HEK293 (cell line): ENCODE data around the gene MFSD2B.

Experiments used
- CTCF ChIA-PET: fragments of 350-600 bp; formaldehyde crosslinking; extraction: SDS; loops from one replicate; lab custom pipeline; 2021; ENCODE audit warnings: antibody characterized with exemption; lab: Yijun Ruan, JAX
- POLR2A ChIA-PET: fragments of 300-600 bp; formaldehyde crosslinking; extraction: SDS; loops from one replicate; lab custom pipeline; 2020; ENCODE audit warnings: antibody characterized with exemption, inconsistent platforms; lab: Yijun Ruan, JAX
- H3K27ac ChIP-seq: fragments of 200-500 bp; sonication (Bioruptor generic); 2 replicates; pipeline ENCODE4 v1.5.1; 2014; ENCODE audit warnings: low read depth, low read length, control low read depth, inconsistent platforms; ENCODE audit errors: extremely low read depth
- H3K36me3 ChIP-seq, 2 experiments: fragments of 200-500 bp in 1 of 2; sonication (Bioruptor generic) in 1 of 2; 1 replicate in 1 of 2; 2 replicates in 1 of 2; pipeline ENCODE4 v1.5.1; 2014 to 2017; ENCODE audit warnings: inconsistent platforms in 2 of 2, low read length in 2 of 2; ENCODE audit not compliant: control insufficient read depth in 2 of 2, insufficient read depth in 1 of 2
- H3K4me1 ChIP-seq: fragments of 200-500 bp; sonication (Bioruptor generic); 2 replicates; pipeline ENCODE4 v1.5.1; 2014; ENCODE audit warnings: mild to moderate bottlenecking, low read length, inconsistent platforms; ENCODE audit not compliant: control insufficient read depth, insufficient read depth
- H3K4me3 ChIP-seq: 2 replicates; pipeline ENCODE4 v1.5.1; 2011; ENCODE audit warnings: low read depth, mild to moderate bottlenecking, control low read depth, low read length, moderate library complexity
- H3K9me3 ChIP-seq: fragments of 200-500 bp; sonication (Bioruptor generic); 2 replicates; pipeline ENCODE4 v1.5.1; 2014; ENCODE audit warnings: low read depth, low read length, inconsistent platforms; ENCODE audit not compliant: control insufficient read depth, insufficient read depth
- EGR2 ChIP-seq: fragments of 450-650 bp; formaldehyde crosslinking; IDR thresholded peaks from 2 replicates; pipeline ENCODE4 v1.5.1; 2016; ENCODE audit warnings: low read depth, missing biosample characterization, missing genetic modification characterization
- MEIS1 ChIP-seq: sonication (generic); formaldehyde crosslinking; IDR thresholded peaks from 2 replicates; pipeline ENCODE4 v1.8.1; 2022; ENCODE audit warnings: missing genetic modification reagents, mild to moderate bottlenecking, borderline replicate concordance
- SP2 ChIP-seq: fragments of 450-650 bp; formaldehyde crosslinking; IDR thresholded peaks from 2 replicates; pipeline ENCODE4 v1.5.1; 2016; ENCODE audit warnings: missing biosample characterization, missing genetic modification characterization
- YY2 ChIP-seq: fragments of 450-650 bp; formaldehyde crosslinking; IDR thresholded peaks from 2 replicates; pipeline ENCODE4 v1.5.1; 2016; ENCODE audit warnings: missing biosample characterization, missing genetic modification characterization
- ZBTB17 ChIP-seq: fragments of 450-650 bp; formaldehyde crosslinking; IDR thresholded peaks from 2 replicates; pipeline ENCODE4 v1.5.1; 2016; ENCODE audit warnings: missing biosample characterization, missing genetic modification characterization
- ZBTB8A ChIP-seq: fragments of 450-650 bp; formaldehyde crosslinking; IDR thresholded peaks from 2 replicates; pipeline ENCODE4 v1.5.1; 2016; ENCODE audit warnings: missing biosample characterization, missing genetic modification characterization
- ZIC2 ChIP-seq: fragments of 450-650 bp; formaldehyde crosslinking; IDR thresholded peaks from 2 replicates; pipeline ENCODE4 v1.5.1; 2016; ENCODE audit warnings: missing biosample characterization, missing genetic modification characterization
- ZNF274 ChIP-seq, 2 experiments: fragments of 200-500 bp in 1 of 2; fragments of 450-650 bp in 1 of 2; sonication (Bioruptor generic) in 1 of 2; formaldehyde crosslinking in 1 of 2; IDR thresholded peaks; 2 replicates each; pipeline versions ENCODE4 v1.5.1 to v1.6.1; 2014 to 2016; ENCODE audit warnings: borderline replicate concordance in 1 of 2, inconsistent platforms in 1 of 2, low read length in 1 of 2, missing biosample characterization in 1 of 2, missing genetic modification characterization in 1 of 2
- ZNF37A ChIP-seq: fragments of 450-650 bp; IDR thresholded peaks from 2 replicates; pipeline ENCODE4 v1.5.1; 2018; ENCODE audit warnings: missing biosample characterization, missing genetic modification characterization
- ZNF48 ChIP-seq: fragments of 450-650 bp; formaldehyde crosslinking; IDR thresholded peaks from 2 replicates; pipeline ENCODE4 v1.5.1; 2016; ENCODE audit warnings: missing biosample characterization, missing genetic modification characterization
- ZNF549 ChIP-seq: fragments of 450-650 bp; IDR thresholded peaks from 2 replicates; pipeline ENCODE4 v1.5.1; 2018; ENCODE audit warnings: missing biosample characterization, missing genetic modification characterization, mild to moderate bottlenecking, inconsistent platforms, moderate library complexity
- ZNF624 ChIP-seq: fragments of 450-650 bp; formaldehyde crosslinking; IDR thresholded peaks from 2 replicates; pipeline ENCODE4 v1.5.1; 2017; ENCODE audit warnings: missing biosample characterization, missing genetic modification characterization
- TF ChIP-seq, protein P1 (sequence below): fragments of 450-650 bp; formaldehyde crosslinking; IDR thresholded peaks from 2 replicates; pipeline ENCODE4 v1.5.1; 2016; ENCODE audit warnings: missing biosample characterization, missing genetic modification characterization
- TF ChIP-seq, protein P2 (sequence below): fragments of 450-650 bp; formaldehyde crosslinking; IDR thresholded peaks from 2 replicates; pipeline ENCODE4 v1.5.1; 2016; ENCODE audit warnings: missing biosample characterization, missing genetic modification characterization
- TF ChIP-seq, protein P3 (sequence below): fragments of 450-650 bp; formaldehyde crosslinking; conservative IDR thresholded peaks from 2 replicates; pipeline ENCODE4 v1.5.1; 2016; ENCODE audit warnings: low read depth, missing biosample characterization, missing genetic modification characterization
- TF ChIP-seq, protein P4 (sequence below): fragments of 450-650 bp; formaldehyde crosslinking; IDR thresholded peaks from 2 replicates; pipeline ENCODE4 v1.5.1; 2016; ENCODE audit warnings: missing biosample characterization, missing genetic modification characterization, borderline replicate concordance

MFSD2B gene

DNA sequence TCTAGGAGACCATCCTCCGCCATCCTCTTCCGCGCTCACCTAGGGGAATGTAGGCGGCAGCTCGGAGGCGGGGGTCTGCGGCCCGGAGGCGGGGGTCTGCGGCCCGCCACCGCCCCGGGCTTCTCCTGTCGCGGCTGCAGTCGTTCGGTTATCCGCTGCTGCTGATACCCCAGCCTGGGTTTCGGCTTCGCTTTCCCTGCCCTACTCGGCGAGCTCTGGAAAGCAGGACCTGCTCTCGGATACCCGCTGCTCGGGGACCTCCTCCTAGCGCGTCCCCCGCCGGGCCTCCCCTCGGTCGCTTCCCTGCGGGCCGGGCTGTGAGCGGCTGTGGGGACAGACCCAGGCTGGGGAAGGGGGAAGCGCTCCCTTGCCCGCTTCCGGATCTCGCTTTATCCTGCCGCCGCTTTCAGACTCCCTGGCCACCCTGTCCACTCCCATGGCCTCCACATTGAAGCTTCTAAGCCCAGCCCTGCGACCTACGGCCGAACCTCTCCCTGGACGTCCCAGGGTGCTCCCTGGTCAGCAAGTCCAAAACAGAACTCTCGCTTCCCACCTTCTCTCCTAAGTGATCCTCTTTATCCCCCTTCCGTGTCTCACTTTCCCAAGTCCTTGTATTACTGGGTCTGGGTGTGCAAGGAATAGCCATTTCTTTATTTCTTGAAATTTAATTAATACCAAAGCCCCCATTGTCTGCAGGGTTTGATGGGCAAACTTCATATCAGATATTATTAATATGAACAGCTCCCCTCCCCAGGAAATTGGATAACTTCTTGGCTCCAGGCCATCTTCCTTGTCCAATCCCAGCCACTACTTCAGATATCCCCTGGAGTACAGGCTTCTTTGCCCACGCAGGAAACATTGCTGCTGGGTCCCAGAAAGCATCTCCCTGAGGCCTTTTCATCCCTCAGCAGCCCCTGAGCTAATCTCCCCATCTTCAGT is 40.4 kb downstream of the MFSD2B start (continued):
- TF ChIP-seq ZNF549 (tag by site-specific recombination) (no peak), SP2 (tag by site-specific recombination) (peak; percentile 33), EGR2 (0 out of 2 replicates have a peak, but pooled peaks have one; percentile 9), MEIS1 (no peak), ZBTB8A (tag by site-specific recombination) (no peak), ZNF37A (tag by site-specific recombination) (no peak), ZIC2 (peak; percentile 82)
- TF ChIP-seq, protein P1, sequence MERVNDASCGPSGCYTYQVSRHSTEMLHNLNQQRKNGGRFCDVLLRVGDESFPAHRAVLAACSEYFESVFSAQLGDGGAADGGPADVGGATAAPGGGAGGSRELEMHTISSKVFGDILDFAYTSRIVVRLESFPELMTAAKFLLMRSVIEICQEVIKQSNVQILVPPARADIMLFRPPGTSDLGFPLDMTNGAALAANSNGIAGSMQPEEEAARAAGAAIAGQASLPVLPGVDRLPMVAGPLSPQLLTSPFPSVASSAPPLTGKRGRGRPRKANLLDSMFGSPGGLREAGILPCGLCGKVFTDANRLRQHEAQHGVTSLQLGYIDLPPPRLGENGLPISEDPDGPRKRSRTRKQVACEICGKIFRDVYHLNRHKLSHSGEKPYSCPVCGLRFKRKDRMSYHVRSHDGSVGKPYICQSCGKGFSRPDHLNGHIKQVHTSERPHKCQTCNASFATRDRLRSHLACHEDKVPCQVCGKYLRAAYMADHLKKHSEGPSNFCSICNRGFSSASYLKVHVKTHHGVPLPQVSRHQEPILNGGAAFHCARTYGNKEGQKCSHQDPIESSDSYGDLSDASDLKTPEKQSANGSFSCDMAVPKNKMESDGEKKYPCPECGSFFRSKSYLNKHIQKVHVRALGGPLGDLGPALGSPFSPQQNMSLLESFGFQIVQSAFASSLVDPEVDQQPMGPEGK (tag by site-specific recombination): 0 out of 2 replicates have a peak, but pooled peaks have one; percentile 15
- TF ChIP-seq, protein P2, sequence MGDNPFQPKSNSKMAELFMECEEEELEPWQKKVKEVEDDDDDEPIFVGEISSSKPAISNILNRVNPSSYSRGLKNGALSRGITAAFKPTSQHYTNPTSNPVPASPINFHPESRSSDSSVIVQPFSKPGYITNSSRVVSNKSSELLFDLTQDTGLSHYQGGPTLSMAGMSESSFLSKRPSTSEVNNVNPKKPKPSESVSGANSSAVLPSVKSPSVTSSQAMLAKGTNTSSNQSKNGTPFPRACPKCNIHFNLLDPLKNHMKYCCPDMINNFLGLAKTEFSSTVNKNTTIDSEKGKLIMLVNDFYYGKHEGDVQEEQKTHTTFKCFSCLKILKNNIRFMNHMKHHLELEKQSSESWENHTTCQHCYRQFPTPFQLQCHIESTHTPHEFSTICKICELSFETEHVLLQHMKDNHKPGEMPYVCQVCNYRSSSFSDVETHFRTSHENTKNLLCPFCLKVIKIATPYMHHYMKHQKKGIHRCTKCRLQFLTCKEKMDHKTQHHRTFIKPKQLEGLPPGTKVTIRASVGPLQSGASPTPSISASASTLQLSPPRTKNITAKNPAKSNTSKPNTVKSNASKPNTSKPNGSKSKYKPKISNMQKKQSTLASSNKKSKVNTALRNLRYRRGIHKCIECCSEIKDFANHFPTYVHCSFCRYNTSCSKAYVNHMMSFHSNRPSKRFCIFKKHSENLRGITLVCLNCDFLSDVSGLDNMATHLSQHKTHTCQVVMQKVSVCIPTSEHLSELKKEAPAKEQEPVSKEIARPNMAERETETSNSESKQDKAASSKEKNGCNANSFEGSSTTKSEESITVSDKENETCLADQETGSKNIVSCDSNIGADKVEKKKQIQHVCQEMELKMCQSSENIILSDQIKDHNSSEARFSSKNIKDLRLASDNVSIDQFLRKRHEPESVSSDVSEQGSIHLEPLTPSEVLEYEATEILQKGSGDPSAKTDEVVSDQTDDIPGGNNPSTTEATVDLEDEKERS (tag by site-specific recombination): no peak
- TF ChIP-seq, protein P3, sequence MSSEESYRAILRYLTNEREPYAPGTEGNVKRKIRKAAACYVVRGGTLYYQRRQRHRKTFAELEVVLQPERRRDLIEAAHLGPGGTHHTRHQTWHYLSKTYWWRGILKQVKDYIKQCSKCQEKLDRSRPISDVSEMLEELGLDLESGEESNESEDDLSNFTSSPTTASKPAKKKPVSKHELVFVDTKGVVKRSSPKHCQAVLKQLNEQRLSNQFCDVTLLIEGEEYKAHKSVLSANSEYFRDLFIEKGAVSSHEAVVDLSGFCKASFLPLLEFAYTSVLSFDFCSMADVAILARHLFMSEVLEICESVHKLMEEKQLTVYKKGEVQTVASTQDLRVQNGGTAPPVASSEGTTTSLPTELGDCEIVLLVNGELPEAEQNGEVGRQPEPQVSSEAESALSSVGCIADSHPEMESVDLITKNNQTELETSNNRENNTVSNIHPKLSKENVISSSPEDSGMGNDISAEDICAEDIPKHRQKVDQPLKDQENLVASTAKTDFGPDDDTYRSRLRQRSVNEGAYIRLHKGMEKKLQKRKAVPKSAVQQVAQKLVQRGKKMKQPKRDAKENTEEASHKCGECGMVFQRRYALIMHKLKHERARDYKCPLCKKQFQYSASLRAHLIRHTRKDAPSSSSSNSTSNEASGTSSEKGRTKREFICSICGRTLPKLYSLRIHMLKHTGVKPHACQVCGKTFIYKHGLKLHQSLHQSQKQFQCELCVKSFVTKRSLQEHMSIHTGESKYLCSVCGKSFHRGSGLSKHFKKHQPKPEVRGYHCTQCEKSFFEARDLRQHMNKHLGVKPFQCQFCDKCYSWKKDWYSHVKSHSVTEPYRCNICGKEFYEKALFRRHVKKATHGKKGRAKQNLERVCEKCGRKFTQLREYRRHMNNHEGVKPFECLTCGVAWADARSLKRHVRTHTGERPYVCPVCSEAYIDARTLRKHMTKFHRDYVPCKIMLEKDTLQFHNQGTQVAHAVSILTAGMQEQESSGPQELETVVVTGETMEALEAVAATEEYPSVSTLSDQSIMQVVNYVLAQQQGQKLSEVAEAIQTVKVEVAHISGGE: peak; percentile 43

DNA sequence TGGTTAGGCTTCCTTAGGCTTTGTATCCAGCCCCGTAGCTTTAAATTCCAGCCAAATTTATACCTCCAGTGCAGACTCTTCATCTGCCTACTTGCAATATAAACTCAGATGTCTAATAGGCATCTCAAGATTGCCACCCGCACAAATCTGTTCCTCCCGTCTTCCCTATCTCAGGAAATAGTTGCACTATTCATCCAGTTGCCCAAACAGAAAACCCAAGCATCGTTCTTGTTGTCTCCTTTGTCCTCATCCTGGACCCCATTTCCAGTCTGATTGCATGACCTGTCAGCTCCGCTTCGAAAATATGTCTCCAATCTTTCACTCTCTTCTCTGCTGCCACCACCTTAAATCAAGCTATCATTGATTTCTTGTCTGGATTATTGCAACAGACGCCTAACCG is 41.9 kb downstream of the MFSD2B start:
- TF ChIP-seq ZNF624 (no peak), YY2 (no peak)
- Histone ChIP-seq H3K4me1 (0 out of 2 replicates have a peak, but pooled peaks cover 7% of the 10 kb centered on the region), H3K9me3 (no peaks in the 10 kb centered on the region), H3K27ac (no peak overlapping the region), H3K36me3 (peaks cover 0 to 18% of the 10 kb centered on the region in 2 experiments; a peak in 2 of 3 replicates), H3K4me3 (no peak overlapping the region)
- ChIA-PET POLR2A (interaction anchor here (3.6 kb wide), 1 partner anchor 125 kb away, joined by 20 read pairs; the partner anchor contains the start of gene ATAD2B), CTCF (interaction anchor here (1.4 to 2.1 kb wide), 2 partner anchors 15 to 126 kb away, joined by 3 to 8 read pairs; partner anchors contain the start of gene ATAD2B)

DNA sequence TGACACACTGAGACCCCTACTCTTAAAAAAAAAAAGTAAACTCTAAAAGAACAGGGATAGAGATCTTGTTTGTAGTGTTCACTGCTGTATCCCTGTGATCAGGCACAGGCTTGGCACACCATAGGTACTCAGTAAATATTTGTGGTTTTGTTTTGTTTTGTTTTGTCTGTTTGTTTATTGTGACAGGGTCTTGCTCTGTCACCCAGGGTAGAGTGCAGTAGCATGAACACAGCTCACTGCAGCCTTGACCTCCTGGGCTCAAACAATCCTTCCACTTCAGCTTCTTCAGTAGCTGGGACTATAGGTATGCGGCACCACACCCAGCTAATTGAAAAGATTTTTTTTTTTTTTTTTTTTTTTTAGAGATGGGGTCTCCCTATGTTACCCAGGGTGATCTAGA is 43.1 kb downstream of the MFSD2B start:
- H3K4me1 ChIP-seq: 0 out of 2 replicates have a peak, but pooled peaks cover 3% of the 10 kb centered on the region
- H3K36me3 ChIP-seq: peaks cover 0 to 18% of the 10 kb centered on the region in 2 experiments; a peak in 2 of 3 replicates
- H3K9me3 ChIP-seq: no peaks in the 10 kb centered on the region
- POLR2A ChIA-PET: interaction anchor here (0.6 to 2.6 kb wide), 3 partner anchors 11 to 23 kb away, joined by 3 to 14 read pairs (median 3); partner anchors contain the start of gene SF3B6
- no peak overlapping the region for H3K4me3 ChIP-seq
- CTCF ChIA-PET: interaction anchor here (0.7 to 1.4 kb wide), 2 partner anchors 14 to 211 kb away, joined by 3 to 5 read pairs; no protein-coding TSS in a partner anchor
- no peak overlapping the region for H3K27ac ChIP-seq
- TF ChIP-seq ZNF274 (IDR thresholded peaks at IDR 0.05; ENCODE audit: low read length) (no peak), ZNF274 (tag by site-specific recombination; IDR thresholded peaks at IDR 0.05; ENCODE audit: borderline replicate concordance) (no peak), ZNF48 (tag by site-specific recombination) (no peak), EGR2 (no peak), ZBTB17 (tag by site-specific recombination) (no peak)
- TF ChIP-seq, protein P4, sequence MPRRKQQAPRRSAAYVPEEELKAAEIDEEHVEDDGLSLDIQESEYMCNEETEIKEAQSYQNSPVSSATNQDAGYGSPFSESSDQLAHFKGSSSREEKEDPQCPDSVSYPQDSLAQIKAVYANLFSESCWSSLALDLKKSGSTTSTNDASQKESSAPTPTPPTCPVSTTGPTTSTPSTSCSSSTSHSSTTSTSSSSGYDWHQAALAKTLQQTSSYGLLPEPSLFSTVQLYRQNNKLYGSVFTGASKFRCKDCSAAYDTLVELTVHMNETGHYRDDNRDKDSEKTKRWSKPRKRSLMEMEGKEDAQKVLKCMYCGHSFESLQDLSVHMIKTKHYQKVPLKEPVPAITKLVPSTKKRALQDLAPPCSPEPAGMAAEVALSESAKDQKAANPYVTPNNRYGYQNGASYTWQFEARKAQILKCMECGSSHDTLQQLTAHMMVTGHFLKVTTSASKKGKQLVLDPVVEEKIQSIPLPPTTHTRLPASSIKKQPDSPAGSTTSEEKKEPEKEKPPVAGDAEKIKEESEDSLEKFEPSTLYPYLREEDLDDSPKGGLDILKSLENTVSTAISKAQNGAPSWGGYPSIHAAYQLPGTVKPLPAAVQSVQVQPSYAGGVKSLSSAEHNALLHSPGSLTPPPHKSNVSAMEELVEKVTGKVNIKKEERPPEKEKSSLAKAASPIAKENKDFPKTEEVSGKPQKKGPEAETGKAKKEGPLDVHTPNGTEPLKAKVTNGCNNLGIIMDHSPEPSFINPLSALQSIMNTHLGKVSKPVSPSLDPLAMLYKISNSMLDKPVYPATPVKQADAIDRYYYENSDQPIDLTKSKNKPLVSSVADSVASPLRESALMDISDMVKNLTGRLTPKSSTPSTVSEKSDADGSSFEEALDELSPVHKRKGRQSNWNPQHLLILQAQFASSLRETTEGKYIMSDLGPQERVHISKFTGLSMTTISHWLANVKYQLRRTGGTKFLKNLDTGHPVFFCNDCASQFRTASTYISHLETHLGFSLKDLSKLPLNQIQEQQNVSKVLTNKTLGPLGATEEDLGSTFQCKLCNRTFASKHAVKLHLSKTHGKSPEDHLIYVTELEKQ: no peak
